OCI-LY7 (cell line): ENCODE data around the gene PTH1R. TPM values are rescaled to one million over a fixed set of nuclear protein-coding genes. Genes with fewer than 3 reads are reported as not detected.

Source experiments
- BruUV-seq: library from RNA; stranded (reverse); fragments of 400-500 nt; replicated peaks from 2 replicates; lab custom pipeline; 2021; lab: Mats Ljungman, UMichigan
- CTCF ChIA-PET: fragments of 300-600 bp; sonication (Branson Sonifier 250); formaldehyde crosslinking; loops from one replicate; lab custom pipeline; 2022; ENCODE audit warnings: antibody characterized with exemption; ENCODE audit not compliant: unreplicated experiment; lab: Charles Lee
- POLR2A ChIA-PET: fragments of 300-600 bp; sonication (Branson Sonifier 250); formaldehyde crosslinking; loops from one replicate; lab custom pipeline; 2022; ENCODE audit warnings: antibody characterized with exemption; lab: Charles Lee
- DNase-seq: peaks from one replicate; pipeline ENCODE4 v3.0.0-alpha.2; 2015; ENCODE audit warnings: low spot score
- H2AFZ ChIP-seq: fragments of 200-600 bp; sonication (generic), shearing (Covaris generic); 2 replicates; pipeline ENCODE4 v1.6.1; 2014; ENCODE audit warnings: mild to moderate bottlenecking, antibody characterized with exemption, low read length, moderate library complexity
- H3K27ac ChIP-seq: fragments of 200-600 bp; sonication (generic); 2 replicates; pipeline ENCODE4 v1.5.1; 2014; ENCODE audit warnings: mixed run types, low read depth, mild to moderate bottlenecking, moderate library complexity, low read length, inconsistent platforms; ENCODE audit not compliant: poor library complexity, severe bottlenecking
- H3K36me3 ChIP-seq: fragments of 200-600 bp; sonication (generic); 2 replicates; pipeline ENCODE4 v1.6.1; 2014; ENCODE audit warnings: mild to moderate bottlenecking, antibody characterized with exemption, low read length, moderate library complexity, mixed read lengths; ENCODE audit not compliant: insufficient read depth
- H3K4me1 ChIP-seq: fragments of 200-600 bp; sonication (generic); 2 replicates; pipeline ENCODE4 v1.5.1; 2014; ENCODE audit warnings: mild to moderate bottlenecking, low read length; ENCODE audit not compliant: insufficient read depth, poor library complexity, severe bottlenecking
- H3K4me2 ChIP-seq: fragments of 200-600 bp; sonication (generic); 2 replicates; pipeline ENCODE4 v1.6.1; 2014; ENCODE audit warnings: mild to moderate bottlenecking, low read length
- H3K4me3 ChIP-seq: fragments of 200-600 bp; sonication (generic); 2 replicates; pipeline ENCODE4 v1.5.1; 2014; ENCODE audit warnings: mild to moderate bottlenecking, low read depth, low read length; ENCODE audit not compliant: poor library complexity, severe bottlenecking
- H3K79me2 ChIP-seq: fragments of 200-600 bp; sonication (generic); 2 replicates; pipeline ENCODE4 v1.6.1; 2016; ENCODE audit warnings: low read depth, mild to moderate bottlenecking, low read length, moderate library complexity, mixed read lengths; ENCODE audit not compliant: insufficient read depth
- H3K9me2 ChIP-seq: fragments of 200-600 bp; sonication (generic); 2 replicates; pipeline ENCODE4 v1.6.1; 2016; ENCODE audit warnings: mild to moderate bottlenecking, low read length, mixed read lengths; ENCODE audit not compliant: insufficient read depth
- H3K9me3 ChIP-seq: fragments of 200-600 bp; sonication (generic); 2 replicates; pipeline ENCODE4 v1.6.1; 2014; ENCODE audit warnings: mild to moderate bottlenecking, mixed run types, low read length, mixed read lengths
- H4K20me1 ChIP-seq: fragments of 200-600 bp; sonication (generic); 2 replicates; pipeline ENCODE4 v1.6.1; 2014; ENCODE audit warnings: mild to moderate bottlenecking, antibody characterized with exemption, low read length, moderate library complexity, mixed read lengths; ENCODE audit not compliant: insufficient read depth
- CTCF ChIP-seq: fragments of 200-600 bp; sonication (generic); conservative IDR thresholded peaks from 2 replicates; pipeline ENCODE4 v1.5.1; 2014; ENCODE audit warnings: mild to moderate bottlenecking, antibody characterized with exemption, low read length, moderate library complexity, mixed read lengths
- EZH2phosphoT487 ChIP-seq: fragments of 200-600 bp; sonication (generic); IDR thresholded peaks from 2 replicates; pipeline ENCODE4 v1.6.1; 2018; ENCODE audit warnings: low read depth, borderline replicate concordance, mild to moderate bottlenecking, mixed run types, antibody characterized with exemption, low read length, moderate library complexity, mixed read lengths
- intact Hi-C: fragments of 100-400 bp; cut with micrococcal nuclease; formaldehyde crosslinking; loops from one replicate; pipeline ENCODE4 v1.10.0; 2022; ENCODE audit not compliant: unreplicated experiment
- total RNA-seq, 2 experiments: library from RNA; depleted of rRNA in 1 of 2; stranded (reverse); fragments of >200 nt in 1 of 2; shearing (Covaris generic) in 1 of 2; gene quantifications; 2 replicates each; pipeline ENCODE4 v1.2.3, GENCODE V29; 2014 to 2022

The PTH1R gene
- total RNA-seq, 2 experiments from 2014 or later: not detected

GRCh38 chr3:46870651-46871050 is 6.9 kb upstream of the PTH1R start:
- BruUV-seq: no TSS peak
- ChIA-PET POLR2A (no interaction called here), CTCF (no interaction called here)
- Histone ChIP-seq H4K20me1 (no peaks in the 10 kb centered on the region), H3K9me2 (no peaks in the 10 kb centered on the region), H3K36me3 (no peaks in the 10 kb centered on the region), H3K4me1 (no peaks in the 10 kb centered on the region), H3K9me3 (no peaks in the 10 kb centered on the region), H3K4me2 (no peak overlapping the region), H3K79me2 (no peaks in the 10 kb centered on the region), H2AFZ (no peak overlapping the region), H3K27ac (no peak overlapping the region), H3K4me3 (no peak overlapping the region)
- TF ChIP-seq EZH2phosphoT487 (no peak), CTCF (no peak)
- intact Hi-C loops: no loop called here
- DNase-seq: no peak

GRCh38 chr3:46871222-46871621 is 6.3 kb upstream of the PTH1R start:
- BruUV-seq: no TSS peak
- Histone ChIP-seq H4K20me1 (no peaks in the 10 kb centered on the region), H3K9me2 (no peaks in the 10 kb centered on the region), H3K79me2 (no peaks in the 10 kb centered on the region), H2AFZ (no peak overlapping the region), H3K36me3 (no peaks in the 10 kb centered on the region), H3K4me3 (no peak overlapping the region), H3K4me2 (no peak overlapping the region), H3K9me3 (no peaks in the 10 kb centered on the region), H3K4me1 (no peaks in the 10 kb centered on the region), H3K27ac (no peak overlapping the region)
- intact Hi-C loops: no loop called here
- ChIA-PET CTCF (interaction anchor here (0.6 kb wide), 1 partner anchor 422 kb away, joined by 3 read pairs; no protein-coding TSS in a partner anchor), POLR2A (no interaction called here)
- no peak for DNase-seq
- no peak for TF ChIP-seq EZH2phosphoT487
- TF ChIP-seq CTCF: no peak

GRCh38 chr3:46873521-46873920 is 4.0 kb upstream of the PTH1R start:
- ChIA-PET CTCF (no interaction called here), POLR2A (no interaction called here)
- no TSS peak for BruUV-seq
- intact Hi-C loops: no loop called here
- Histone ChIP-seq H4K20me1 (no peaks in the 10 kb centered on the region), H3K4me1 (no peaks in the 10 kb centered on the region), H3K79me2 (no peaks in the 10 kb centered on the region), H2AFZ (no peak overlapping the region), H3K9me2 (no peaks in the 10 kb centered on the region), H3K27ac (no peak overlapping the region), H3K9me3 (no peaks in the 10 kb centered on the region), H3K4me2 (no peak overlapping the region), H3K4me3 (no peak overlapping the region), H3K36me3 (no peaks in the 10 kb centered on the region)
- no peak for TF ChIP-seq EZH2phosphoT487
- TF ChIP-seq CTCF: no peak
- no peak for DNase-seq
